Measurements from ENCODE around the gene ENPP3.

GRCh38 chr6:131628726-131629125 lies 8.4 kb upstream of the ENPP3 start:
- TF ChIP-seq CTCF (conservative IDR thresholded peaks at IDR 0.05; ENCODE audit: low read depth, low read length): no peak
- no peak for TF ChIP-seq EZH2 (IDR thresholded peaks at IDR 0.05; ENCODE audit: borderline replicate concordance, low read depth, low read length, poor library complexity, severe bottlenecking)

All from A673 (cell line).